HG03280 (cell line): ENCODE measurements around the gene MAU2.

Experiments
- ATAC-seq: cut with Tn5 transposase; IDR thresholded peaks from one replicate; pipeline ENCODE4 v1.9.1; 2021; ENCODE audit warnings: mild to moderate bottlenecking, moderate library complexity; ENCODE audit not compliant: unreplicated experiment

Gene MAU2

DNA sequence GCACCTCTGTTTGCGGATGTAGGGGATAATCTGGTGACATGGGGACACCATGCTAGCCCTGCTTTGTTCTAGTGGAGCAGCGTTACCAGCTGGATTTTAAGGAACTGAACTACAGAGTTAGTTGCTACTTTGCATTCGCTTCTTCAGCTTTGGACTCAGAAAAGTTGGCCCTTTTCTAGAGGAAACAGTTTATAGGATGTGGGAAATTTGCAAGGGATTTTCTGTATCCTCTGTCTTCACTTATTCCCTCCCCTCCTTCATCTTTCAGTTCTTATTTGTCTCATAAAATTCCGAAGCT lies 87.0 kb downstream of the MAU2 start:
- no peak for ATAC-seq
